22Rv1 (cell line): ENCODE measurements around the gene IRAK2.

Experiments
- H3K27ac ChIP-seq: fragments of 450-650 bp; 2 replicates; pipeline ENCODE4 v1.5.1; 2017
- ZFX ChIP-seq: fragments of 450-650 bp; IDR thresholded peaks from 2 replicates; pipeline ENCODE4 v1.6.1; 2017; ENCODE audit warnings: antibody characterized with exemption, borderline replicate concordance
- TF ChIP-seq, protein P1 (sequence below): fragments of 450-650 bp; IDR thresholded peaks from 2 replicates; pipeline ENCODE4 v1.5.1; 2017; ENCODE audit warnings: mild to moderate bottlenecking

Gene IRAK2

DNA sequence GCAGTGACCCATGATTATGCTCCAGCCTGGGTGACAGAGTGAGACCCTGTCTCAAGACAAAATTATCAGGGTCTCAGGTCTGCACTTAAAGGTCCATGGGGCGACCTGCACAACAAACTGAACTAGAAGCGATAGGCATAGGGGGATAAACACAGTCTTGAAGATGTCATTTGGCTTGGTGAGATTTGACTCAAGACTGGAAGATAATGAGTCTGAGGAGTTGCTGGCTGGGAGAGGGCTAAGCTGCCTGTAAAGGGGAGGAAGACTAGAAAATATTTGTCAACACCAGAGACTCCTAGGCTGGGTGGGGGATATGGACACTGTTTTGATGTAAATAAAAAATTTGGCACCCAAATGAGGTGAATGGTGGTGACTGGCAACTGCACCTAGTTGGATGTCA lies 108.3 kb downstream of the IRAK2 start:
- no peak for TF ChIP-seq ZFX
- TF ChIP-seq, protein P1, sequence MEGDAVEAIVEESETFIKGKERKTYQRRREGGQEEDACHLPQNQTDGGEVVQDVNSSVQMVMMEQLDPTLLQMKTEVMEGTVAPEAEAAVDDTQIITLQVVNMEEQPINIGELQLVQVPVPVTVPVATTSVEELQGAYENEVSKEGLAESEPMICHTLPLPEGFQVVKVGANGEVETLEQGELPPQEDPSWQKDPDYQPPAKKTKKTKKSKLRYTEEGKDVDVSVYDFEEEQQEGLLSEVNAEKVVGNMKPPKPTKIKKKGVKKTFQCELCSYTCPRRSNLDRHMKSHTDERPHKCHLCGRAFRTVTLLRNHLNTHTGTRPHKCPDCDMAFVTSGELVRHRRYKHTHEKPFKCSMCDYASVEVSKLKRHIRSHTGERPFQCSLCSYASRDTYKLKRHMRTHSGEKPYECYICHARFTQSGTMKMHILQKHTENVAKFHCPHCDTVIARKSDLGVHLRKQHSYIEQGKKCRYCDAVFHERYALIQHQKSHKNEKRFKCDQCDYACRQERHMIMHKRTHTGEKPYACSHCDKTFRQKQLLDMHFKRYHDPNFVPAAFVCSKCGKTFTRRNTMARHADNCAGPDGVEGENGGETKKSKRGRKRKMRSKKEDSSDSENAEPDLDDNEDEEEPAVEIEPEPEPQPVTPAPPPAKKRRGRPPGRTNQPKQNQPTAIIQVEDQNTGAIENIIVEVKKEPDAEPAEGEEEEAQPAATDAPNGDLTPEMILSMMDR: no peak
- H3K27ac ChIP-seq: no peak overlapping the region

DNA sequence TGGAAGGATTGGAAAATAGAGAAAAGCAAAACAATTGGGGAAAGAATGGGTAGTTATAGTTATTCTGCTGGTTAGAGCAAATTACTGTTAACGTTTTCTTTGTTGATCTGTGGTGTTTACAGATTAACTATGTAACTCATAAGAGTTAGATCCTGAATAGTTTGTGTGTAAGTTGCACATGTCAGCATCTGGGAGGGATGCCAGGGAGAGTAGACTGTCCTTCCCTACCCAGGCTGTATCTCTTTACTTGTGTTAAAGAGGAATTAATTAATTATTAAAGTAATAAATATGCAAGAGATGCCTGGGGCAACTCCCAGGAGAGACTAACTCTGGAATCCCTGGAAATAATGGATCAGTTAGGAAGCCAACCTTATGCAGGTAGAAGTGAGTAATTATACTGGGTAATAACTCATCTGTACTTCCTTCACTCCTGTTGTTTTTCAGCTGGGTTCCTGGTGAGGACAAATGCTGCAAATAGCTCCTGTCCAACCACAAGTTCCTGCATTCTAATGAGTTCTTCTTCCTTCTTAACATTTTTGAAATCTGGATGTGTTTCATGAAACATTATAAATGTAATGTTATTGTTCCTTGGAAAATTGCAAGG lies 109.1 kb downstream of the IRAK2 start:
- no peak for TF ChIP-seq ZFX

DNA sequence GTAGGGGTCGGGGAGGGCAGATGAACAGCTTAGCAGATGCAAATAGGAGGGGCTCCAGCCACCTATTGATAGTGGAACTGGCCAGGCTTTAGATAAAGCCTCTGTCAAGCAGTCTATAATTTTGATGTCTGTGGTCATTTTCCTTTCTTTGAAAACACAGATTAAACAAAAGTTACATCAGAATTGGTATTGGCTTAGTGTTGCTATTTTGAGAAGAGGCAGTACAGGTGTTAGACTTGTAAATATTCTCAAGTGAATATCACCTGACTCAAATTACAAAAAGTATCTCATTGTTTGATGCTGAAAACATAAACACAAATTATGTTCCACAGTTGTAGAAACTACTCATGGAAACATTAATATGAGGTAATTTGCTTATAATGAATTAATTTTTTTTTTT lies 109.9 kb downstream of the IRAK2 start:
- no peak overlapping the region for H3K27ac ChIP-seq
- TF ChIP-seq, protein P1: no peak
- no peak for TF ChIP-seq ZFX

More for the DNA sequence above, 109.1 kb downstream of the IRAK2 start:
- H3K27ac ChIP-seq: no peak overlapping the region

DNA sequence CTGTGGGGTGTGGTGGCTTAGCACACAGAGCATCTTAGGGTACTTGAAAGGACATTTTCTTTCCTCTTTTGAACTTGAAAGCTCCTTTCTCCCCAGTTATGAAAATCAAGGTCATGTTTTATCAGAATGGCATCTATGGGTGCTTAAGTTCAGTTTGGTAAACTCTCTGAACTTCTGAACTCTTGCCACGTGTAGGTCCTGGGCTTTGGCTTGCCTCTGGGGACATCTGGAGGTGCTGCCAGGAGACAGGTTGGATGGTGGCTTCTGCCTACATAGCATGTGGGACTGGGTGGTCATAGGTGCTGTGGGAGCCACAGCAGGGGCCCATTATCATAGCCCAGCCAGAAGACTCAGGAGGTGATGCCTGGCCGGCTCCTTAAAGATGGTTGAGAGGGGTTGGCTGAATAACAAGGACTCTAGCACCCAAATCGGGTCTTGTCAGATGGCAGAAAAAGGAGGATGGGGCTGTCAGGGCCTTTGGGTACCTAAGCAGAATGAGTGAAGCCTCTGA lies 112.5 kb downstream of the IRAK2 start:
- no peak overlapping the region for H3K27ac ChIP-seq
- TF ChIP-seq, protein P1: no peak
- TF ChIP-seq ZFX: no peak

DNA sequence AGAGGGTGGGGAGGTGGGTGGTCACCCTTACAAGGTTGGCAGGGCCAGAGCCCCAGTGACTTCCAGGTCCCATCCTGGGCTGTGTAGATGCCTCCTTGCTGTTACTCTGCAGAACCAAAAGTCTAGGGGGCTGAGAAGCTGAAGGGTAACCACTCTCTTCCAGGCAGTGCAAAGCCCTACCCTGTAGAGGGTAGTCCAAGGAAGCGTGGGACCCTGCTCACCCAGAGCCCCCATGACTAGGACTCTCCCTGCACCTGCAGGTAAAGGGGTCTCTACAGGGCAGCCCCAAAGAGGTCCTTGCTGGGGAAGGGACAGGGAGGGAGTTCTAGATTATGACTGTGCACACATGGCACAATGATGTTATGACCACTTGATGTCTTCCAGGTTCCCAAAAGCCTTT lies 113.8 kb downstream of the IRAK2 start:
- H3K27ac ChIP-seq: no peak overlapping the region
- no peak for TF ChIP-seq ZFX
- TF ChIP-seq, protein P1: no peak

DNA sequence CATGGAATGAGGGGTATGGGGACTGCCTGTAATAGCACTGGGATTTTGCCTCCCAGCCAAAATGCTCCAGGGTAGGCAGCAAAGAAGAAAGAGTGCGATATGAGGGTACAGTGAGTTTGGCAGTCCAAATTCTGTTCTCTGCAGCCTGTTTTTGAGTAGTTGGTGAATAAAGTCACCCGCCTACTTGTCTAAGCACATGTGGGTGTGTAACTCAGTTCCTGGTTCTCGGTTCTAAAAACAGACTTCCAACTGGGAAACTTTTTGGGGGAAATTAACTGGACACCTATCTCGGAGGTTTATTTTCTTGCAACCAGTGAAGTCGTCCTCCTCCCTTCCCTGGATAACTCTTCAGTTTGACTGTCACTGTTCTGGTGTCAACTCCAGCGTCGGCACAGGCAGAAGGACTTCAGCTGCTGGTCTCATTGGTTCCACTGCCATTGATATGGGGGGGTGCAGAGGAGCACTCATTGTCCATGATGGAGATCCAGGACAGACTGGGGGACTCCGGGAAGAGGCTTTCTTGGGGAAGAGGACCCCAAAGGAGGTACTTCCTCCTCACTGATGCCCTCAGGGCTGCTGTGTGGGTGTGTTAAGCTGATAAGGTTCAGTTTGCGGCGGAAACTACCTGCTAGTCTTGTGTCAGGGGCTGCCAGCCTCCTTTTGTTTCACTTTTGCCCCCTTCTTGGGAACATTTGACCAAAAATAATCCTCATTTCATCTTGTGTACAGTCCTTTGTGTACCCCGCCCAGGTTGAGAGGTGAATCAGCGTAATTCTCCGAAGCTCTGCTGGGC lies 114.9 kb downstream of the IRAK2 start:
- TF ChIP-seq ZFX: no peak
- TF ChIP-seq, protein P1: no peak
- no peak overlapping the region for H3K27ac ChIP-seq

DNA sequence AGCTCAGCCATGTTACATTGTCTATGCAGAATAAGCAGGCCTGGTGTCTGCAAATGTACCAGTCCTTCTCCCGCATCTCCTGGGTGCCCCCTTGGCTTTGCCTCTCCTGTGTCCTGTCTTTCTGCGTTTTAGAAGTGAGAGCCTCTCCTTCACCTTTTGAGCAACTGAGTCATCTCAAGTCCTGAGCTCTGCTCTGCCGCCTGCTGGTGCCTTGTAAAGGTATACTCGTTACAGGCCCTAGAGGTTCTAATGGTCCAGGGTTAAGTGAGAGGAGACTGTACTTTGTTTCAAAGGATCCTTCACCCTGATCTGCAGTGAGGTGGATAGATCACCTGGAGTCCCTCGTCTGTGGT lies 115.4 kb downstream of the IRAK2 start:
- no peak overlapping the region for H3K27ac ChIP-seq

More for the DNA sequence above, 115.4 kb downstream of the IRAK2 start:
- TF ChIP-seq, protein P1: 0 out of 2 replicates have a peak, but pooled peaks have one; percentile 11
- no peak for TF ChIP-seq ZFX
